DMS 273 treated with DMSO at 0.1 percent for 48 hours (cell line): Measurements from ENCODE around the gene ADAMTS9.

ENCODE experiments used
- DNase-seq: peaks from one replicate; lab custom pipeline; 2025; lab: John Stamatoyannopoulos, UW

The ADAMTS9 gene

DNA sequence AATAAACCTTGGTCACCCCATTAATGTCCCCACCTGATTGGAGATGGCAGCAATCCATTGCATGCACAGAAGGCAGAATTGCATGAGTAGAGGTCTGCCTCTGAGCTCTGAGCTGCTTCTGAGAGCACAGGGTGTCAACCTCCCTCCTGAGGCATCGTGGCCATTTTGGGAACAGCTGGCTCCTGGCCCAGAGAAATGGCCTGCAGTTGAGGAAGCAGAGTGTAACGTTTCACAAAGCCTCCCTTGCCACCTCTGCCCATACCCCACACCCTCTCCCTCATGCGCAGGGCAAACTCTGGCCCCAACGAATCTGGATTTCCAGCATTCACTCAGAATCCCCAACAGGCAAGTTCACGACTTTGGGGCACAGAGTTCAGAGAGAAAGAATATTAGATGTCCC lies 198.9 kb downstream of the ADAMTS9 start:
- DNase-seq = no peak

DNA sequence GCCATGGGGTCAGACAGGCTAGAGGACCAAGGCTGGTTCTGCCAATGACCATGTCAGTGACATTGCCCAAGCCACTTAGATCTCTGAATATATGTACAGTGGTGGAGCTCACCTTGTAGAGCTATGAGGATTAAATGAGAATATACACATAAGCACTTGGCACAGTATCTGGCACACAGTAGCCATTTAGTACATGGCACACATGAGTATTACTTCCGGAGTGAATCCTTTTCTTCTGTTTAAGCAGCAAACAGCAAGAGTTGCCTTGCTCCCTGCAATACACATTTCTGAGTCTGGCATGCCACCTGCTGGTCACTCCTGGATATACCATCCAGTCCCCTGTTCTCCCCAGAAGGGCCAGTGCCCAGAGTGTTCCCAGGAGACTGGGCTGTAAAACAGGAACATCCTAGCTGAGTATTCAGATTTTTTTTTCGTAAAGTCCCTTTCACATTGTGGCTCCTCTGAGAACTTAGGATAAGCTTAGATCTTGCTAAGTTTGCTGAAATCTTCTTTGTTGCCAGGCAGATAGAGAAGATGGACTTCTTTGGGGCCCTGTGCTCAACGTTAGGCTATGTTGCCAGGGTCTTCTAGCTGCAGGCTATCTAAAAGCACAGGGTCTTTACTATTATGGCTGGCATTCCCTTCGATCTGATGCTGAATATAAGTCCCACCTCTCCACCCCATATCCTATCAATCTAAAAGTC lies 203.4 kb downstream of the ADAMTS9 start:
- DNase-seq = peak; percentile 3

DNA sequence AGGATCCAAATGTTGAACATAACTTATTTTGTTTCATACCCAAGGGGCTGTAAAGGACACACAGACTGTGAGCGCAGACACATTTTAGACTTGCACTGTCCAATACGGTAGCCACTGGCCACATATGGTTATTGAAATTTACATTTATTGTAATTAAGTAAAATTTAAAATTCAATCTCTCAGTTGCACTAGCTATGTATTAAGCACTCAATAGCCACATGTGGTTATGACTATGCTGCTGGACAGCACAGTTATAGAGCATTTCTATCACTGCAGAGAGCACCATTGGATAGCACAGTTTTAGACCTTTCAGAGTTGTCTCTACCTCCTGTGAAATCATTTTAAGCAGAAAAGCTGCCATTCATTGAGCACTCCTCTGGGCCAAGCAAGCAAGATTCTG lies 204.3 kb downstream of the ADAMTS9 start:
- DNase-seq = no peak

DNA sequence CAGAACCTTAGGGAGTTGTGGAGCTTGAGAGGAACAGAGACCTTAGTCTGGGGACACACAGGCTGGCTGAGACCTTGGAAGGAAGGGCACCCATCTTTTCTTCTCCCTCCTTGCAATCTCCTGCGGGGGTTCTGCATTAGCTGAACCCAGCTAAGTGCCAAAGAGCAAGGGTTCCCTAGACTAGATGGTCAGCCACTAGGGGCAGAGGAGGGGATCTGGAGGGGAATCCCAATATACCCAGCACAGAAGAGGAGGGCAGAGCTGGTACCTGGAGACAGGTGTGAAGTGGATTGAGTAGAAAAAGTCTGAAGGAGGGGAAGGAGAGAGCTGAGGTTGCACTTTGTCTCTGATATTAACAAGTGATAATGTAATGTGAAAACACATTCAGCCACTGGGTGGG lies 212.8 kb downstream of the ADAMTS9 start:
- no peak for DNase-seq

DNA sequence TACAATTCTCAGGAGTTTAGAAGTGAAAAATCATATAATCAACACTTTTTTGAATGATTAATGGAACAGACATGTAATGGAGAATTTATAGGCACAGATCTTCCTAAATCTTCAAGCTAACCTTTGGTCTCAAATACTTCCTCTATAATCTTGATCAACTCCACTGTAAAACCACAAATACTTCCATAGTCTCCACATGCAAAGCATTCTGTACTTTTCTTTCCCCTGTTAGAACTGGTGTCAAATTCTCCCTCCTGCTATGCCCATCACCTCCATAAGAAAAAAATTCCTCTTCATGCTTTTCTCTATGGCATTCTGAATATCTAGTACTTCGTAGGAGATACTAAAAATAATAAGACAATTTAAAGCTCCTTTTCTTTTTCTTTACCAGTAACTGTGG lies 214.3 kb downstream of the ADAMTS9 start:
- no peak for DNase-seq

DNA sequence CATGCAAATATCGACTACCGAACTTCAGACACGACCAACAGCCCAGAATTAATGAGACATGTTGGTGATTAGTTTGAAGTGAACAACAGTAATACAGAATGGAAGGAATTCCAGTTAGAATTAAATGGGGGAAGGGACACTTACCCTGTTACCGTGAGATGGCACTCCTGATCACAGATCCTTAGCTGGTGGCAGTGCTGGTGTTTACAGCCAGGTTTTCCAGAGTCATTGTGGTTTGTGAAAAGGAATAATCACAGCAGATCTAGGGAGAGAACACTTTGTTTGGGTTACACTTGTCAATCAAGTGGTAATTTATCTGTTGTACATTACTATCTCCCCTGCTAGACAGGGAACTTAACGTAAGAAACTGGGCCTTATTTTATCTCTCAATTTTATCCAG lies 217.4 kb downstream of the ADAMTS9 start:
- no peak for DNase-seq

DNA sequence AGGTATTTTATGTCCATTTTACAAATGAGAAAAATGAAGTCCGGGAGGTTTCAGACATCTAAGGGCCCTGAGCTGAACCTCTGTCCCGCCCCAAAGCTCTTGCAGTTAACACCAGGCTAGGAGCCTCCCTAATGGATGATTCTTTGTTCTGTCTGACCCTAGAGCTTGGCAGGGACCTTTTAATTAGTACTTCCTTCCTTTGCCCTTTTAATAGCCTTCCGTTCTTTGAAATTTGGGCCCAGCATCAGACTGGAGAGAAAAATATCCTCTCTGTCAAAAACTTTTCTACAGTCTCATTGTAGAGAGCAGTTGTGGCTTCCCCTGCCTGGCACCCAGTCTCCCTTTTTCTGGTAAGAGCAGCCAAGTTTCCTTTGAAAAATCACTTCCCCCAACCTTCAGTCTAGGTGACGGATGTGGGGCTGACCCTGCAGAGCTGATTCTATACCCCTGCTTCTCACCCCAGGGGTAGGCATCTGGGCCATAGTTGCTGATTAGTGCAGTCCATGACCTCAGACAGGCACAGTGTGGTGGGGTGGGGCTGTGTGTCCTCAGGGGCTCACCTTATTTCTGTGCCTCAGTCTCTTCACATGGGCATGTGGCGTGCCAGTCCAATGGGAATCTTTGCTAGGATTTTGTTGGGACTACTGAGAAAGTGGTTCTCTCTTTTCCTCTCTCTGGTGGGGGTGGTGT lies 220.4 kb downstream of the ADAMTS9 start:
- DNase-seq = no peak
